Endothelial cell of umbilical vein (primary cell): ENCODE results near the gene WDR18. TPM values are rescaled to one million over a fixed set of nuclear protein-coding genes. Genes with fewer than 3 reads are reported as not detected.

Source experiments
- BruUV-seq: library from RNA; stranded (reverse); fragments of 400-500 nt; replicated peaks from 2 replicates; lab custom pipeline; 2021; lab: Mats Ljungman, UMichigan
- CTCF ChIA-PET: fragments of 300-600, 350-600 bp; sonication (Branson Sonifier 250); formaldehyde crosslinking; loops from one replicate; lab custom pipeline; 2021; ENCODE audit warnings: antibody characterized with exemption, inconsistent platforms; lab: Charles Lee
- POLR2A ChIA-PET: fragments of 300-600, 350-600 bp; sonication (Branson Sonifier 250); formaldehyde crosslinking; loops from one replicate; lab custom pipeline; 2021; ENCODE audit warnings: antibody characterized with exemption, inconsistent platforms; lab: Charles Lee
- DNase-seq: peaks from one replicate; pipeline ENCODE4 v3.0.0-alpha.2; 2011; ENCODE audit warnings: low read depth, low spot score
- FAIRE-seq: peaks from 2 replicates; lab custom pipeline; 2011; peaks lifted over from hg19 to GRCh38; lab: Jason Lieb, UNC
- H2AFZ ChIP-seq: 2 replicates; pipeline ENCODE4 v1.6.0; 2012; ENCODE audit warnings: low read depth, low read length, control low read depth, inconsistent platforms
- H3K27ac ChIP-seq: 2 replicates; pipeline ENCODE4 v1.5.1; 2011; ENCODE audit warnings: low read depth, mild to moderate bottlenecking, control low read depth, low read length, moderate library complexity; ENCODE audit not compliant: insufficient read depth
- H3K27me3 ChIP-seq, 2 experiments: 2 replicates each; pipeline versions ENCODE4 v1.6.0 to v1.6.1; 2011; ENCODE audit warnings: low read length in 2 of 2, mixed read lengths in 1 of 2; ENCODE audit not compliant: control insufficient read depth in 2 of 2, insufficient read depth in 2 of 2
- H3K36me3 ChIP-seq, 2 experiments: 2 replicates in 1 of 2; 3 replicates in 1 of 2; pipeline ENCODE4 v1.5.1; 2011; ENCODE audit warnings: low read length in 2 of 2, mild to moderate bottlenecking in 1 of 2, moderate library complexity in 1 of 2; ENCODE audit not compliant: control insufficient read depth in 2 of 2, insufficient read depth in 2 of 2; ENCODE audit errors: extremely low read depth in 1 of 2
- H3K4me1 ChIP-seq: 3 replicates; pipeline ENCODE4 v1.5.1; 2011; ENCODE audit warnings: mild to moderate bottlenecking, low read length; ENCODE audit not compliant: control insufficient read depth, insufficient read depth; ENCODE audit errors: extremely low read depth
- H3K4me2 ChIP-seq: 2 replicates; pipeline ENCODE4 v1.6.1; 2011; ENCODE audit warnings: low read length, control low read depth, mixed read lengths; ENCODE audit not compliant: insufficient read depth
- H3K4me3 ChIP-seq, 3 experiments: fragments of 200-600 bp in 1 of 3; sonication (generic), shearing (Covaris generic) in 1 of 3; replicated peaks in 1 of 3; 2 replicates each; pipeline ENCODE4 v1.5.1; 2011 to 2016; ENCODE audit warnings: control low read depth in 3 of 3, low read length in 3 of 3, mild to moderate bottlenecking in 2 of 3, inconsistent platforms in 1 of 3, low read depth in 1 of 3, moderate library complexity in 1 of 3; ENCODE audit not compliant: insufficient read depth in 1 of 3
- H3K79me2 ChIP-seq: 2 replicates; pipeline ENCODE4 v1.6.0; 2012; ENCODE audit warnings: low read length, inconsistent platforms; ENCODE audit not compliant: control insufficient read depth, insufficient read depth
- H3K9ac ChIP-seq: replicated peaks from 2 replicates; pipeline ENCODE3; 2011; ENCODE audit warnings: low read length, control low read depth; ENCODE audit not compliant: insufficient read depth; ENCODE audit errors: extremely low read depth
- H3K9me1 ChIP-seq: replicated peaks from 3 replicates; pipeline ENCODE4 v1.6.0; 2011; ENCODE audit warnings: mild to moderate bottlenecking, low read length; ENCODE audit not compliant: control insufficient read depth, insufficient read depth; ENCODE audit errors: extremely low read depth
- H3K9me3 ChIP-seq: replicated peaks from 2 replicates; pipeline ENCODE4 v1.5.1; 2012; ENCODE audit warnings: low read length, inconsistent platforms; ENCODE audit not compliant: control insufficient read depth, insufficient read depth
- H4K20me1 ChIP-seq: replicated peaks from 2 replicates; pipeline ENCODE3; 2011; ENCODE audit warnings: mild to moderate bottlenecking, low read length; ENCODE audit not compliant: control insufficient read depth, insufficient read depth; ENCODE audit errors: extremely low read depth
- CTCF ChIP-seq, 2 donors: IDR thresholded peaks; 1 replicate in 1 of 2; 2 replicates in 1 of 2; pipeline ENCODE4 v1.5.1; 2011; ENCODE audit warnings: low read length in 2 of 2, mild to moderate bottlenecking in 2 of 2, moderate library complexity in 2 of 2, control low read depth in 1 of 2, inconsistent platforms in 1 of 2, low read depth in 1 of 2; ENCODE audit not compliant: insufficient read depth in 1 of 2; ENCODE audit errors: extremely low read depth in 1 of 2
- EZH2 ChIP-seq: IDR thresholded peaks from 2 replicates; pipeline ENCODE4 v1.6.1; 2012; ENCODE audit warnings: borderline replicate concordance, low read depth, mild to moderate bottlenecking, moderate library complexity, low read length, inconsistent platforms; ENCODE audit not compliant: severe bottlenecking
- FOS ChIP-seq: IDR thresholded peaks from 2 replicates; pipeline ENCODE4 v1.6.1; 2011; ENCODE audit warnings: mild to moderate bottlenecking, low read length, moderate library complexity, borderline replicate concordance; ENCODE audit not compliant: insufficient read depth
- GATA2 ChIP-seq: IDR thresholded peaks from 2 replicates; pipeline ENCODE4 v1.7.0; 2011; ENCODE audit warnings: low read depth, mild to moderate bottlenecking, moderate library complexity, mixed read lengths, low read length; ENCODE audit not compliant: insufficient read length, insufficient read depth
- JUN ChIP-seq: IDR thresholded peaks from 2 replicates; pipeline ENCODE4 v1.6.1; 2011; ENCODE audit warnings: borderline replicate concordance, low read depth; ENCODE audit not compliant: insufficient read length, insufficient read depth
- MAX ChIP-seq: IDR thresholded peaks from 2 replicates; pipeline ENCODE4 v1.6.1; 2011; ENCODE audit not compliant: insufficient read depth, insufficient read length
- MYC ChIP-seq: IDR thresholded peaks from one replicate; pipeline ENCODE4 v1.6.1; 2011; ENCODE audit warnings: mild to moderate bottlenecking, low read depth, low read length
- POLR2A ChIP-seq: IDR thresholded peaks from 2 replicates; pipeline ENCODE4 v1.6.1; 2012; ENCODE audit warnings: low read depth, mild to moderate bottlenecking, control low read depth, low read length
- POLR2AphosphoS5 ChIP-seq: IDR thresholded peaks from 2 replicates; pipeline ENCODE4 v1.6.1; 2012; ENCODE audit warnings: low read depth, mild to moderate bottlenecking, control low read depth, low read length, moderate library complexity; ENCODE audit not compliant: insufficient read depth
- dilution Hi-C: fragments of 300-500 bp; cut with MboI; formaldehyde crosslinking; loops from one replicate; pipeline ENCODE4 v1.15.0; 2019; ENCODE audit warnings: low sequenced_read_pairs; ENCODE audit not compliant: extremely low pct_ligation_motif_present
- intact Hi-C: fragments of 100-400 bp; cut with micrococcal nuclease; formaldehyde crosslinking; loops from one replicate; pipeline ENCODE4 v1.10.0; 2022
- polyA plus RNA-seq, 4 experiments: library from polyadenylated mRNA; depleted of rRNA in 3 of 4; stranded (reverse) in 3 of 4; unstranded in 1 of 4; fragments of >200 nt; gene quantifications; 2 replicates each; pipeline versions ENCODE4 v1.2.1 to v1.2.3, GENCODE V29; 2011 to 2012; ENCODE audit warnings: missing spikeins in 1 of 4
- total RNA-seq: library from RNA; stranded (reverse); gene quantifications from 2 replicates; pipeline ENCODE4 v1.2.3, GENCODE V29; 2021

Gene WDR18
- total and polyA plus RNA-seq, 2 donors (not counting 3 experiments of a cell fraction or from before 2014, with no cell fraction given), result 54.8 to 102 TPM

- peak; percentile 73 for FAIRE-seq
- no peaks in the 10 kb centered on the region for H3K9me1 ChIP-seq
- H3K27ac ChIP-seq, result no peak overlapping the region
- peak overlapping the region; percentile 44 for H3K4me2 ChIP-seq
- H3K9me3 ChIP-seq, result no peaks in the 10 kb centered on the region
- ChIA-PET POLR2A (no interaction called here), CTCF (interaction anchor here (0.8 to 2.1 kb wide), 5 partner anchors 42 to 213 kb away, joined by 3 to 29 read pairs (median 5); no protein-coding TSS in a partner anchor)
- BruUV-seq, result no TSS peak
- no peak overlapping the region for H3K9ac ChIP-seq
- dilution Hi-C loops (no loop called here), intact Hi-C loops (loop anchor here (1.0 to 2.0 kb wide), 4 partner anchors 57 to 212 kb away; no protein-coding TSS in a partner anchor)
- H4K20me1 ChIP-seq, result no peaks in the 10 kb centered on the region
- peak overlapping the region; percentile 88 for H2AFZ ChIP-seq
- no peaks in the 10 kb centered on the region for H3K27me3 ChIP-seq
- H3K4me1 ChIP-seq, result peaks cover 11% of the 10 kb centered on the region
- peaks cover 9% of the 10 kb centered on the region for H3K79me2 ChIP-seq
- peak; percentile 53 for DNase-seq
- TF ChIP-seq EZH2 (no peak), MYC (no peak), CTCF (IDR thresholded peaks at IDR 0.05; ENCODE audit: extremely low read depth in 1 of 2, insufficient read depth in 1 of 2, low read depth in 1 of 2, low read length in 2 of 2) (peak; percentile 71 to 98)
- H3K36me3 ChIP-seq, result peaks cover 0 to 6% of the 10 kb centered on the region in 2 experiments
- H3K4me3 ChIP-seq, result peak overlapping the region in 1 of 3 experiments; percentile 20
Observed at GRCh38 chr19:982567-983170, 1.5 kb upstream of the WDR18 start.

- Histone ChIP-seq H3K4me3 (no peak overlapping the region), H3K27me3 (no peaks in the 10 kb centered on the region), H4K20me1 (no peaks in the 10 kb centered on the region), H3K36me3 (peaks cover 0 to 11% of the 10 kb centered on the region in 2 experiments), H3K4me2 (no peak overlapping the region), H2AFZ (no peak overlapping the region), H3K79me2 (peaks cover 9% of the 10 kb centered on the region), H3K27ac (no peak overlapping the region), H3K4me1 (peaks cover 11% of the 10 kb centered on the region), H3K9ac (no peak overlapping the region), H3K9me1 (no peaks in the 10 kb centered on the region), H3K9me3 (no peaks in the 10 kb centered on the region)
- dilution Hi-C loops (no loop called here), intact Hi-C loops (no loop called here)
- TF ChIP-seq POLR2AphosphoS5, result no peak
- no peak for TF ChIP-seq MYC
- no peak for TF ChIP-seq CTCF (IDR thresholded peaks at IDR 0.05; ENCODE audit: extremely low read depth in 1 of 2, insufficient read depth in 1 of 2, low read depth in 1 of 2, low read length in 2 of 2)
- no peak for TF ChIP-seq GATA2
- no peak for TF ChIP-seq POLR2A
- TF ChIP-seq MAX, result no peak
- no peak for TF ChIP-seq FOS
- TF ChIP-seq EZH2, result no peak
- TF ChIP-seq JUN, result no peak
- ChIA-PET CTCF (no interaction called here), POLR2A (no interaction called here)
- BruUV-seq, result no TSS peak
- no peak for DNase-seq
- FAIRE-seq, result no peak
Observed at GRCh38 chr19:986083-986482, 1.9 kb downstream of the WDR18 start.
